H1 (cell line): ENCODE measurements around the gene C1orf21. TPM values are rescaled to one million over a fixed set of nuclear protein-coding genes. Genes with fewer than 3 reads are reported as not detected.

Source experiments
- CTCF ChIA-PET: fragments of 300-600 bp; sonication (Branson Sonifier 250); formaldehyde crosslinking; loops from one replicate; lab custom pipeline; 2021; ENCODE audit not compliant: partially characterized antibody; lab: Charles Lee
- POLR2A ChIA-PET: fragments of 300-600 bp; sonication (Branson Sonifier 250); formaldehyde crosslinking; loops from one replicate; lab custom pipeline; 2021; ENCODE audit warnings: inconsistent platforms; ENCODE audit not compliant: partially characterized antibody; lab: Charles Lee
- DNase-seq, 2 experiments: peaks; one replicate each; pipeline versions ENCODE4 v3.0.0 to v3.0.0-alpha.2; 2010 to 2022; ENCODE audit warnings: low spot score in 2 of 2, low read depth in 1 of 2, mixed read lengths in 1 of 2
- FAIRE-seq: peaks from 2 replicates; lab custom pipeline; 2011; peaks lifted over from hg19 to GRCh38; lab: Jason Lieb, UNC
- H2AFZ ChIP-seq: 2 replicates; pipeline ENCODE4 v1.8.1; 2012; ENCODE audit warnings: low read length, inconsistent platforms
- H2AK5ac ChIP-seq: 2 replicates; pipeline ENCODE4 v1.6.1; 2013; ENCODE audit warnings: low read depth, low read length
- H2BK120ac ChIP-seq: replicated peaks from 2 replicates; pipeline ENCODE3; 2013; ENCODE audit warnings: low read depth, low read length, inconsistent platforms
- H2BK12ac ChIP-seq: 2 replicates; pipeline ENCODE4 v1.6.1; 2013; ENCODE audit warnings: low read depth, low read length
- H2BK15ac ChIP-seq: 2 replicates; pipeline ENCODE4 v1.6.1; 2013; ENCODE audit warnings: low read length
- H2BK20ac ChIP-seq: 2 replicates; pipeline ENCODE4 v1.6.1; 2013; ENCODE audit warnings: low read length
- H2BK5ac ChIP-seq: 2 replicates; pipeline ENCODE4 v1.6.1; 2013; ENCODE audit warnings: low read depth, low read length
- H3K14ac ChIP-seq: 2 replicates; pipeline ENCODE4 v1.6.1; 2013; ENCODE audit warnings: inconsistent platforms; ENCODE audit not compliant: insufficient read length
- H3K18ac ChIP-seq: 2 replicates; pipeline ENCODE4 v1.6.1; 2013; ENCODE audit warnings: low read length; ENCODE audit errors: extremely low read depth
- H3K23ac ChIP-seq: 2 replicates; pipeline ENCODE4 v1.6.1; 2013; ENCODE audit warnings: inconsistent platforms; ENCODE audit not compliant: insufficient read length
- H3K23me2 ChIP-seq: 2 replicates; pipeline ENCODE4 v1.6.1; 2013; ENCODE audit warnings: low read depth, low read length
- H3K27ac ChIP-seq: 2 replicates; pipeline ENCODE4 v1.6.1; 2011; ENCODE audit warnings: low read depth, low read length, inconsistent platforms
- H3K27me3 ChIP-seq, 4 experiments: replicated peaks in 1 of 4; 1 replicate in 1 of 4; 2 replicates in 3 of 4; pipeline versions ENCODE4 v1.6.1 to v1.8.1; 2011 to 2013; ENCODE audit warnings: low read length in 3 of 4, mild to moderate bottlenecking in 3 of 4, inconsistent platforms in 2 of 4, mixed read lengths in 2 of 4, moderate library complexity in 1 of 4; ENCODE audit not compliant: control insufficient read depth in 3 of 4, insufficient read depth in 3 of 4; ENCODE audit errors: extremely low read depth in 1 of 4
- H3K36me3 ChIP-seq, 4 experiments: 2 replicates each; pipeline versions ENCODE4 v1.6.1 to v1.8.1; 2011 to 2013; ENCODE audit warnings: mild to moderate bottlenecking in 4 of 4, low read length in 3 of 4, moderate library complexity in 2 of 4, control low read depth in 1 of 4, inconsistent platforms in 1 of 4; ENCODE audit not compliant: insufficient read depth in 4 of 4, control insufficient read depth in 2 of 4
- H3K4ac ChIP-seq: replicated peaks from 2 replicates; pipeline ENCODE3; 2013; ENCODE audit warnings: low read length, low read depth, mixed read lengths, inconsistent platforms; ENCODE audit not compliant: insufficient read length
- H3K4me1 ChIP-seq, 4 experiments: replicated peaks in 1 of 4; 1 replicate in 1 of 4; 2 replicates in 3 of 4; pipeline versions ENCODE4 v1.6.1 to v1.8.1; 2011 to 2013; ENCODE audit warnings: low read length in 3 of 4, inconsistent platforms in 2 of 4, mixed read lengths in 1 of 4; ENCODE audit not compliant: insufficient read depth in 4 of 4, control insufficient read depth in 3 of 4
- H3K4me2 ChIP-seq, 2 experiments: 2 replicates each; pipeline versions ENCODE4 v1.6.1 to v1.8.1; 2011 to 2013; ENCODE audit warnings: low read depth in 2 of 2, low read length in 2 of 2, control low read depth in 1 of 2, inconsistent platforms in 1 of 2, mild to moderate bottlenecking in 1 of 2; ENCODE audit not compliant: insufficient read depth in 1 of 2
- H3K4me3 ChIP-seq, 4 experiments: fragments of 200-600, 300-600 bp in 1 of 4; sonication (generic), shearing (Covaris generic), sonication (Bioruptor Twin) in 1 of 4; 2 replicates each; pipeline versions ENCODE4 v1.5.1 to v1.8.1; 2011 to 2016; ENCODE audit warnings: low read length in 4 of 4, low read depth in 3 of 4, control low read depth in 2 of 4, inconsistent platforms in 2 of 4, mild to moderate bottlenecking in 2 of 4, mixed read lengths in 1 of 4, moderate library complexity in 1 of 4; ENCODE audit not compliant: insufficient read depth in 2 of 4; ENCODE audit errors: extremely low read depth in 1 of 4
- H3K56ac ChIP-seq: replicated peaks from 2 replicates; pipeline ENCODE3; 2013; ENCODE audit warnings: low read depth, mild to moderate bottlenecking, mixed read lengths, low read length, inconsistent platforms; ENCODE audit not compliant: insufficient read length
- H3K79me1 ChIP-seq: 2 replicates; pipeline ENCODE4 v1.6.1; 2013; ENCODE audit warnings: low read depth, low read length, control low read depth
- H3K79me2 ChIP-seq, 2 experiments: 2 replicates each; pipeline versions ENCODE4 v1.6.1 to v1.8.1; 2012 to 2013; ENCODE audit warnings: low read length in 2 of 2, mild to moderate bottlenecking in 2 of 2, inconsistent platforms in 1 of 2; ENCODE audit not compliant: insufficient read depth in 2 of 2, control insufficient read depth in 1 of 2
- H3K9ac ChIP-seq, 4 experiments: replicated peaks in 1 of 4; 1 replicate in 1 of 4; 2 replicates in 3 of 4; pipeline versions ENCODE4 v1.6.1 to v1.8.1; 2011 to 2013; ENCODE audit warnings: low read depth in 3 of 4, low read length in 3 of 4, control low read depth in 2 of 4, mild to moderate bottlenecking in 2 of 4, moderate library complexity in 2 of 4, inconsistent platforms in 1 of 4; ENCODE audit errors: extremely low read depth in 1 of 4
- H3K9me3 ChIP-seq, 2 experiments: 2 replicates each; pipeline versions ENCODE4 v1.6.1 to v1.8.1; 2012 to 2013; ENCODE audit warnings: mild to moderate bottlenecking in 2 of 2, moderate library complexity in 2 of 2, control low read depth in 1 of 2, inconsistent platforms in 1 of 2, low read depth in 1 of 2, low read length in 1 of 2, mixed read lengths in 1 of 2; ENCODE audit not compliant: insufficient read depth in 2 of 2
- H4K20me1 ChIP-seq, 2 experiments: replicated peaks in 1 of 2; 2 replicates each; pipeline versions ENCODE3 to v1.8.1; 2011 to 2013; ENCODE audit warnings: inconsistent platforms in 2 of 2, low read length in 2 of 2, mild to moderate bottlenecking in 1 of 2; ENCODE audit not compliant: insufficient read depth in 2 of 2, control insufficient read depth in 1 of 2
- H4K5ac ChIP-seq: 2 replicates; pipeline ENCODE4 v1.6.1; 2013; ENCODE audit warnings: low read length, low read depth, mixed read lengths, inconsistent platforms; ENCODE audit not compliant: insufficient read length
- H4K8ac ChIP-seq: 2 replicates; pipeline ENCODE4 v1.8.0; 2013; ENCODE audit warnings: mild to moderate bottlenecking, moderate library complexity, low read length, inconsistent platforms; ENCODE audit not compliant: insufficient read depth; ENCODE audit errors: extremely low read depth
- H4K91ac ChIP-seq: replicated peaks from 2 replicates; pipeline ENCODE3; 2013; ENCODE audit warnings: low read length, mixed read lengths, inconsistent platforms; ENCODE audit not compliant: insufficient read length
- CBX8 ChIP-seq: fragments of 300-800, 300-1000 bp; sonication (generic); IDR thresholded peaks from 2 replicates; pipeline ENCODE4 v1.7.1; 2016; ENCODE audit warnings: low read depth, low read length, borderline replicate concordance
- CTBP2 ChIP-seq: IDR thresholded peaks from 2 replicates; pipeline ENCODE4 v1.7.0; 2011; ENCODE audit warnings: borderline replicate concordance, mild to moderate bottlenecking, moderate library complexity, mixed read lengths, low read length; ENCODE audit not compliant: insufficient read depth, insufficient read length
- GTF2F1 ChIP-seq: IDR thresholded peaks from 2 replicates; pipeline ENCODE4 v1.6.1; 2012; ENCODE audit warnings: low read depth, low read length, improper control_type of control experiment, borderline replicate concordance
- KDM5A ChIP-seq: fragments of 200-600 bp; IDR thresholded peaks from 2 replicates; pipeline ENCODE4 v1.7.1; 2012; ENCODE audit warnings: mild to moderate bottlenecking, low read length, inconsistent platforms, mixed read lengths
- POLR2A ChIP-seq, 2 experiments: IDR thresholded peaks; 1 replicate in 1 of 2; 2 replicates in 1 of 2; pipeline ENCODE4 v1.6.1; 2011; ENCODE audit warnings: low read depth in 2 of 2, low read length in 2 of 2, mild to moderate bottlenecking in 2 of 2; ENCODE audit errors: control extremely low read depth in 1 of 2
- RXRA ChIP-seq: IDR thresholded peaks from 2 replicates; pipeline ENCODE4 v1.6.1; 2011; ENCODE audit warnings: low read depth, mild to moderate bottlenecking, low read length, moderate library complexity; ENCODE audit not compliant: insufficient read depth
- SIX5 ChIP-seq: IDR thresholded peaks from 2 replicates; pipeline ENCODE4 v1.6.1; 2011; ENCODE audit warnings: mild to moderate bottlenecking, low read depth, low read length
- SP2 ChIP-seq: IDR thresholded peaks from 2 replicates; pipeline ENCODE4 v1.6.1; 2012; ENCODE audit warnings: mild to moderate bottlenecking, low read length, inconsistent platforms
- ZNF274 ChIP-seq: IDR thresholded peaks from 2 replicates; pipeline ENCODE4 v1.7.0; 2012; ENCODE audit warnings: low read length, borderline replicate concordance; ENCODE audit errors: extremely low read depth
- WGBS, 2 experiments: shearing (Covaris generic) in 1 of 2; methylation state at CpG; one replicate each; pipeline versions ENCODE4 v1.1.6 to v1.1.7; 2013 to 2015; ENCODE audit warnings: low lambda C conversion rate in 2 of 2, mixed read lengths in 2 of 2, inconsistent platforms in 1 of 2, low coverage in 1 of 2, missing lambda C conversion rate in 1 of 2; ENCODE audit not compliant: insufficient replicate concordance in 2 of 2, insufficient coverage in 1 of 2, insufficient read length in 1 of 2; ENCODE audit errors: extremely low coverage in 1 of 2, missing lambda C conversion rate in 1 of 2; 5-methylcytosine and 5-hydroxymethylcytosine counted together
- polyA plus RNA-seq, 7 experiments: library from polyadenylated mRNA; depleted of rRNA in 3 of 7; stranded (reverse) in 5 of 7; unstranded in 2 of 7; fragments of >200 nt in 5 of 7; fragments of 200-250 nt in 2 of 7; gene quantifications; 1 replicate in 5 of 7; 2 replicates in 1 of 7; 4 replicates in 1 of 7; pipeline versions ENCODE4 v1.2.1 to v1.2.3, GENCODE V29; 2011 to 2013; ENCODE audit warnings: missing spikeins in 2 of 7, mixed read lengths in 2 of 7
- total RNA-seq: library from RNA; stranded (reverse); fragmentation: NEBNext Ultra II Directional; extraction: Animal tissue kit (Norgen Biotek cat#: 25700); gene quantifications from 2 replicates; pipeline ENCODE4 v1.2.1, GENCODE V29; 2021
- TF ChIP-seq, protein P1 (sequence below), 3 experiments: IDR thresholded peaks; 1 replicate in 2 of 3; 2 replicates in 1 of 3; pipeline versions ENCODE4 v1.5.1 to v1.6.1; 2011; ENCODE audit warnings: low read length in 3 of 3, mild to moderate bottlenecking in 3 of 3, inconsistent platforms in 2 of 3, low read depth in 1 of 3, moderate library complexity in 1 of 3; ENCODE audit not compliant: insufficient read depth in 1 of 3; ENCODE audit errors: control extremely low read depth in 1 of 3
- TF ChIP-seq, protein P2 (sequence below): IDR thresholded peaks from 2 replicates; pipeline ENCODE4 v1.6.1; 2011; ENCODE audit warnings: low read depth, mild to moderate bottlenecking, low read length; ENCODE audit not compliant: insufficient read depth

The C1orf21 gene
- total and polyA plus RNA-seq, 2 of the 8 experiments (the other 6 are each of a cell fraction or from before 2014, with no cell fraction given) = 16.6 to 51.0 TPM

DNA sequence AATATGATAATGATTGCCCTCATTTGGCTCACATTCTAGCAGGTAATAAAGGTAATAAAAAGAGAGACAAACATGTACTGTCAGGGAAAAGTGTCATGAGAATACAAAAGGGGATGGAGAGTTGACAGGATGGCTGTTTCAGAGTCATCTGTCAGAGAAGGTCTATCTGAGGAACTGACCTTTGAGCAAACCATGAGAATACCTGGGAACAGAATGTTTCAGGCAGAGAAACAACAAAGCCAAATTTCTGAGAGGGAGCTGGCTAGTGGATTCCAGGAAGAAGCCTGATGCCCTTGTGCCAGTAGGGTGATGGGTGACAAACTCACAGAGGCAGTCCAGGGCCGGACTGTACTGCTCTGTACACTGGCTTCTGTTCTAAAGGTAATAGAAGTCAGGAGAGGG, 107.2 kb downstream of the C1orf21 start:
- ChIA-PET CTCF (interaction anchor here (0.9 to 1.8 kb wide), 2 partner anchors 11 to 170 kb away, joined by 3 to 7 read pairs; no protein-coding TSS in a partner anchor), POLR2A (no interaction called here)

More for the DNA sequence above, 107.2 kb downstream of the C1orf21 start:
- Histone ChIP-seq H3K9me3 (no peaks in the 10 kb centered on the region), H3K4me1 (peaks cover 0 to 18% (median 14%) of the 10 kb centered on the region in 4 experiments; a peak in 3 of 7 replicates), H2BK12ac (no peak overlapping the region), H3K27me3 (no peaks in the 10 kb centered on the region), H3K36me3 (no peaks in the 10 kb centered on the region), H2AFZ (no peak overlapping the region), H3K4me3 (no peak overlapping the region), H2BK5ac (no peak overlapping the region), H2BK20ac (no peak overlapping the region), H3K23me2 (no peaks in the 10 kb centered on the region), H3K18ac (no peak overlapping the region), H4K8ac (no peak overlapping the region), H3K14ac (no peak overlapping the region), H3K27ac (no peak overlapping the region), H4K91ac (no peak overlapping the region), H3K56ac (no peak overlapping the region), H3K4me2 (no peak overlapping the region), H4K20me1 (no peaks in the 10 kb centered on the region), H2BK15ac (0 out of 2 replicates have a peak overlapping the region, but pooled peaks have one; percentile 47), H3K4ac (no peak overlapping the region), H3K79me2 (peaks cover 0 to 75% of the 10 kb centered on the region in 2 experiments; a peak in 3 of 4 replicates), H2AK5ac (no peak overlapping the region), H2BK120ac (no peak overlapping the region), H3K23ac (no peak overlapping the region), H4K5ac (no peak overlapping the region), H3K9ac (no peak overlapping the region), H3K79me1 (peaks cover 3% of the 10 kb centered on the region; the same call in 1 of the 2 replicates)
- WGBS, 2 experiments = 74% methylated on average over 1 of the region's 1 CpG; no CpG with 5 or more reads in 1 of the 2 experiments
- DNase-seq (no peak), FAIRE-seq (no peak)
- no peak for TF ChIP-seq CBX8
- no peak for TF ChIP-seq POLR2A (IDR thresholded peaks at IDR 0.05; ENCODE audit: control extremely low read depth in 1 of 2, low read depth in 2 of 2, low read length in 2 of 2)
- TF ChIP-seq, protein P1, sequence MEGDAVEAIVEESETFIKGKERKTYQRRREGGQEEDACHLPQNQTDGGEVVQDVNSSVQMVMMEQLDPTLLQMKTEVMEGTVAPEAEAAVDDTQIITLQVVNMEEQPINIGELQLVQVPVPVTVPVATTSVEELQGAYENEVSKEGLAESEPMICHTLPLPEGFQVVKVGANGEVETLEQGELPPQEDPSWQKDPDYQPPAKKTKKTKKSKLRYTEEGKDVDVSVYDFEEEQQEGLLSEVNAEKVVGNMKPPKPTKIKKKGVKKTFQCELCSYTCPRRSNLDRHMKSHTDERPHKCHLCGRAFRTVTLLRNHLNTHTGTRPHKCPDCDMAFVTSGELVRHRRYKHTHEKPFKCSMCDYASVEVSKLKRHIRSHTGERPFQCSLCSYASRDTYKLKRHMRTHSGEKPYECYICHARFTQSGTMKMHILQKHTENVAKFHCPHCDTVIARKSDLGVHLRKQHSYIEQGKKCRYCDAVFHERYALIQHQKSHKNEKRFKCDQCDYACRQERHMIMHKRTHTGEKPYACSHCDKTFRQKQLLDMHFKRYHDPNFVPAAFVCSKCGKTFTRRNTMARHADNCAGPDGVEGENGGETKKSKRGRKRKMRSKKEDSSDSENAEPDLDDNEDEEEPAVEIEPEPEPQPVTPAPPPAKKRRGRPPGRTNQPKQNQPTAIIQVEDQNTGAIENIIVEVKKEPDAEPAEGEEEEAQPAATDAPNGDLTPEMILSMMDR (IDR thresholded peaks at IDR 0.05; ENCODE audit: control extremely low read depth in 1 of 3, insufficient read depth in 1 of 3, low read depth in 1 of 3, low read length in 3 of 3) = no peak
- no peak for TF ChIP-seq ZNF274
- no peak for TF ChIP-seq SP2
- no peak for TF ChIP-seq SIX5
- no peak for TF ChIP-seq GTF2F1
- no peak for TF ChIP-seq KDM5A
- TF ChIP-seq, protein P2, sequence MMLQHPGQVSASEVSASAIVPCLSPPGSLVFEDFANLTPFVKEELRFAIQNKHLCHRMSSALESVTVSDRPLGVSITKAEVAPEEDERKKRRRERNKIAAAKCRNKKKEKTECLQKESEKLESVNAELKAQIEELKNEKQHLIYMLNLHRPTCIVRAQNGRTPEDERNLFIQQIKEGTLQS = no peak
- TF ChIP-seq CTBP2 = no peak
- TF ChIP-seq RXRA = no peak
